ENCODE data around the gene MYBPH. TPM values are rescaled to one million over a fixed set of nuclear protein-coding genes. Genes with fewer than 3 reads are reported as not detected.

Gene MYBPH
- total RNA-seq, 1 experiment from 2014 or later, result not detected

- Histone ChIP-seq H3K23ac (ENCODE audit: insufficient read length, low read depth, low read length) (no peak overlapping the region), H3T11ph (ENCODE audit: low read length) (no peak overlapping the region), H2AK5ac (ENCODE audit: insufficient read length, low read length) (no peak overlapping the region), H3K27me3 (ENCODE audit: insufficient read depth, low read length) (no peaks in the 10 kb centered on the region), H2BK15ac (ENCODE audit: low read depth, low read length) (no peak overlapping the region), H3K14ac (ENCODE audit: insufficient read depth, low read length) (no peak overlapping the region), H3K9ac (ENCODE audit: extremely low read depth, insufficient read length, low read length) (no peak overlapping the region), H3K4me1 (ENCODE audit: insufficient read depth, low read length) (no peaks in the 10 kb centered on the region), H2AFZ (ENCODE audit: low read length) (no peak overlapping the region), H2BK120ac (ENCODE audit: low read depth, low read length, poor library complexity, severe bottlenecking) (no peak overlapping the region), H4K20me1 (ENCODE audit: control insufficient read depth, insufficient read depth, insufficient read length) (no peaks in the 10 kb centered on the region), H2BK20ac (ENCODE audit: low read depth, low read length, poor library complexity, severe bottlenecking) (no peak overlapping the region), H3K18ac (ENCODE audit: insufficient read length, low read depth, low read length) (no peak overlapping the region), H3K23me2 (ENCODE audit: insufficient read length, low read depth, low read length, poor library complexity, severe bottlenecking) (no peaks in the 10 kb centered on the region), H3K9me3 (ENCODE audit: control insufficient read depth, low read depth, low read length) (no peaks in the 10 kb centered on the region), H3K4ac (ENCODE audit: low read depth, low read length) (no peak overlapping the region), H3K4me2 (ENCODE audit: insufficient read depth, insufficient read length, low read length) (no peak overlapping the region), H2BK12ac (ENCODE audit: insufficient read length, low read depth, low read length) (no peak overlapping the region), H2BK5ac (ENCODE audit: insufficient read length, low read length) (no peak overlapping the region), H3K79me1 (ENCODE audit: insufficient read depth, low read depth, low read length, poor library complexity, severe bottlenecking) (no peaks in the 10 kb centered on the region), H4K5ac (ENCODE audit: insufficient read length, low read depth, low read length) (no peak overlapping the region), H4K8ac (replicated peaks; ENCODE audit: insufficient read length, low read depth, low read length) (no peak overlapping the region), H3K79me2 (ENCODE audit: insufficient read depth, low read length) (no peaks in the 10 kb centered on the region), H3K27ac (ENCODE audit: insufficient read length, low read depth, low read length) (no peak overlapping the region), H4K91ac (ENCODE audit: insufficient read length, low read depth, low read length) (no peak overlapping the region), H3K56ac (ENCODE audit: insufficient read length, low read depth, low read length) (no peak overlapping the region)
- no peak for TF ChIP-seq CTCF (conservative IDR thresholded peaks at IDR 0.05)
- no peak overlapping the region for H3K4me3 Mint-ChIP-seq
- H3K4me1 Mint-ChIP-seq, result peaks cover 1 to 10% of the 10 kb centered on the region in 2 experiments; a peak in 2 of 4 replicates
- no CpG with 5 or more reads among the region's 6 CpGs for WGBS (ENCODE audit: extremely low coverage, insufficient read length, low lambda C conversion rate)
- no peak for DNase-seq
- H3K27me3 Mint-ChIP-seq (ENCODE audit: low read depth), result peaks cover 15% of the 10 kb centered on the region
- H3K36me3 Mint-ChIP-seq (ENCODE audit: insufficient read depth in 1 of 3, low read depth in 3 of 3), result peaks cover 0 to 6% (median 3%) of the 10 kb centered on the region in 3 experiments; a peak in 3 of 7 replicates
- H3K27ac Mint-ChIP-seq, result no peak overlapping the region
- peaks cover 0 to 9% of the 10 kb centered on the region in 2 experiments; a peak in 3 of 5 replicates for H3K9me3 Mint-ChIP-seq
Measured at GRCh38 chr1:203161175-203161574, 14.5 kb downstream of the MYBPH start.

Data from H9 (cell line).